Heart right ventricle (tissue), 16 donors: ENCODE measurements around the gene PRKACG. TPM values are rescaled to one million over a fixed set of nuclear protein-coding genes. Genes with fewer than 3 reads are reported as not detected.

Experiments
- ATAC-seq, 8 donors: fragments of 200-7000 bp; cut with Tn5 transposase; one replicate each; pipeline ENCODE4 v1.9.1; 2020; ENCODE audit warnings: mild to moderate bottlenecking in 8 of 8, moderate library complexity in 8 of 8, moderate number of reproducible peaks in 1 of 8
- DNase-seq, 2 donors: peaks; one replicate each; pipeline ENCODE4 v3.0.0-alpha.2; 2020
- H3K27ac ChIP-seq, 10 donors: fragments of 200-600 bp; sonication (generic) in 2 of 10; one replicate each; pipeline versions ENCODE4 v1.5.0 to v1.8.0; 2020 to 2022; ENCODE audit warnings: mild to moderate bottlenecking in 3 of 10
- H3K27me3 ChIP-seq, 7 donors: fragments of 200-600 bp; one replicate each; pipeline ENCODE4 v1.8.0; 2021 to 2022; ENCODE audit warnings: mild to moderate bottlenecking in 2 of 7
- H3K36me3 ChIP-seq, 9 donors: fragments of 200-600 bp; sonication (generic) in 1 of 9; one replicate each; pipeline versions ENCODE4 v1.5.0 to v1.8.0; 2020 to 2022; ENCODE audit warnings: mild to moderate bottlenecking in 2 of 9
- H3K4me1 ChIP-seq, 9 donors: fragments of 200-600 bp; sonication (generic) in 1 of 9; one replicate each; pipeline versions ENCODE4 v1.5.0 to v1.8.0; 2020 to 2022; ENCODE audit warnings: mild to moderate bottlenecking in 4 of 9
- H3K4me3 ChIP-seq, 10 donors: fragments of 200-600 bp; sonication (generic) in 2 of 10; one replicate each; pipeline versions ENCODE4 v1.5.0 to v1.8.0; 2020 to 2022; ENCODE audit warnings: mild to moderate bottlenecking in 7 of 10, moderate library complexity in 2 of 10
- H3K9me3 ChIP-seq, 11 donors: fragments of 200-600 bp in 10 of 11; sonication (generic) in 2 of 11; one replicate each; pipeline versions ENCODE4 v1.5.0 to v1.8.0; 2013 to 2022; ENCODE audit warnings: mild to moderate bottlenecking in 2 of 11, control low read depth in 1 of 11, moderate library complexity in 1 of 11
- CTCF ChIP-seq, 9 donors: fragments of 200-600 bp; sonication (generic) in 2 of 9; IDR thresholded peaks; one replicate each; pipeline versions ENCODE4 v1.5.0 to v1.8.0; 2021 to 2022; ENCODE audit warnings: antibody characterized with exemption in 9 of 9, mild to moderate bottlenecking in 5 of 9, moderate library complexity in 1 of 9
- WGBS, 2 donors: extraction: QIAGEN DNeasy Blood & Tissue Kit; methylation state at CpG; one replicate each; pipeline ENCODE4 v1.1.7; 2013; ENCODE audit warnings: inconsistent platforms in 1 of 2; 5-methylcytosine and 5-hydroxymethylcytosine counted together
- intact Hi-C, 10 donors: fragments of 100-400 bp; cut with DNase I; formaldehyde crosslinking; loops; one replicate each; pipeline versions ENCODE4 v1.11.1 to v1.14.2; 2022
- polyA plus RNA-seq, 2 donors: library from polyadenylated mRNA; stranded (reverse); fragments of 200-250 nt; gene quantifications; one replicate each; pipeline ENCODE4 v1.2.3, GENCODE V29; 2013
- total RNA-seq, 10 donors: library from RNA; stranded (reverse); fragmentation: NEBNext Ultra II Directional in 3 of 10; extraction: Animal tissue kit (Norgen Biotek cat#: 25700) in 3 of 10; gene quantifications; one replicate each; pipeline versions ENCODE4 v1.2.1 to v1.2.4, GENCODE V29; 2021 to 2023
- donor health status: Arrhythmogenic right ventricular cardiomyopathy.
- donor health status: ischemic (EF 13 %, LVEDD 7.1; RV severe dilation, severe dysfunction).
- donor health status: healthy with polysubstance abuse.
- donor health status: DM: no; HTN: yes; CAD: no.
- donor health status: DM: no; HTN: no; CAD: no.
- donor health status: ischemic (EF 25% LVEDD 6.9; RV normal size, moderate dysfunction).
- donor health status: ischemic (EF 25% LVEDD 5.7; RV mildly dilated, moderate dysfunction).
- donor health status: healthy.
- donor health status: DM: yes; HTN: yes; CAD: no.
- donor health status: Ischemic cardiomyopathy.
- donor health status: ischemic (EF 35%, LVEDD 5.7; RV mildly dilated, moderate dysfunction).
- donor health status: nonischemic (EF 11% LVEDD 7.7; RV severe dilation, severe dysfunction).
- donor health status: DM: yes; HTN: yes; CAD: no.
- donor health status: PGD.
- donor health status: ischemic (EF 29% LVEDD 5.4; RV normal size, mild dysfunction).
- donor health status: nonischemic (EF 23%, LVEDD 6.1; RV moderate dilation, normal function).

PRKACG gene
- total and polyA plus RNA-seq, 12 donors = not detected

GRCh38 chr9:69023650-69024049 is 9.7 kb upstream of the PRKACG start:
- intact Hi-C loops = loop anchor here in 1 of 10 donors (5.0 kb wide), 1 partner anchor 441 kb away; no protein-coding TSS in a partner anchor
- WGBS, 2 donors = 65% methylated on average over 7 of the region's 7 CpGs
- no peak overlapping the region for H3K27ac ChIP-seq
- no peaks in the 10 kb centered on the region for H3K9me3 ChIP-seq
- DNase-seq (no peak), ATAC-seq (no peak)
- peaks cover 0 to 9% (median 0%) of the 10 kb centered on the region in 9 donors for H3K4me1 ChIP-seq
- peaks cover 0 to 3% (median 0%) of the 10 kb centered on the region in 7 donors for H3K27me3 ChIP-seq
- TF ChIP-seq CTCF (IDR thresholded peaks at IDR 0.05) = no peak
- H3K36me3 ChIP-seq = no peaks in the 10 kb centered on the region
- no peak overlapping the region for H3K4me3 ChIP-seq

GRCh38 chr9:69020301-69021145 is 6.6 kb upstream of the PRKACG start:
- intact Hi-C loops = loop anchor here in 1 of 10 donors (5.0 kb wide), 1 partner anchor 438 kb away; no protein-coding TSS in a partner anchor
- no peaks in the 10 kb centered on the region for H3K9me3 ChIP-seq
- DNase-seq (no peak), ATAC-seq (no peak)
- peaks cover 0 to 3% (median 0%) of the 10 kb centered on the region in 7 donors for H3K27me3 ChIP-seq
- no peak overlapping the region for H3K4me3 ChIP-seq
- H3K4me1 ChIP-seq = peaks cover 0 to 9% (median 0%) of the 10 kb centered on the region in 9 donors
- no peaks in the 10 kb centered on the region for H3K36me3 ChIP-seq
- WGBS, 2 donors = 89 to 90% methylated on average over 8 of the region's 8 CpGs
- no peak for TF ChIP-seq CTCF (IDR thresholded peaks at IDR 0.05)
- no peak overlapping the region for H3K27ac ChIP-seq

- 39 to 41% methylated on average over 3 of the region's 3 CpGs for WGBS, 2 donors
- no peak for DNase-seq
- Histone ChIP-seq H3K4me3 (no peak overlapping the region), H3K36me3 (no peaks in the 10 kb centered on the region), H3K27ac (no peak overlapping the region), H3K9me3 (no peaks in the 10 kb centered on the region), H3K27me3 (peaks cover 0 to 3% (median 0%) of the 10 kb centered on the region in 7 donors), H3K4me1 (peaks cover 0 to 9% (median 0%) of the 10 kb centered on the region in 9 donors)
- no peak for ATAC-seq
- TF ChIP-seq CTCF (IDR thresholded peaks at IDR 0.05) = no peak
- intact Hi-C loops = loop anchor here in 1 of 10 donors (5.0 kb wide), 1 partner anchor 438 kb away; no protein-coding TSS in a partner anchor
These were observed 5.9 kb upstream of the PRKACG start for GRCh38 chr9:69019808-69020207.

- no peaks in the 10 kb centered on the region for H3K36me3 ChIP-seq
- no peak for TF ChIP-seq CTCF (IDR thresholded peaks at IDR 0.05)
- 72 to 75% methylated on average over 5 of the region's 5 CpGs for WGBS, 2 donors
These were observed 4.8 kb upstream of the PRKACG start for GRCh38 chr9:69018737-69019136.

More at GRCh38 chr9:69018737-69019136, 4.8 kb upstream of the PRKACG start:
- intact Hi-C loops = no loop called here
- H3K9me3 ChIP-seq = no peaks in the 10 kb centered on the region
- no peak for DNase-seq
- peaks cover 0 to 3% (median 0%) of the 10 kb centered on the region in 7 donors for H3K27me3 ChIP-seq
- no peak overlapping the region for H3K27ac ChIP-seq
- ATAC-seq = no peak
- H3K4me1 ChIP-seq = peaks cover 0 to 9% (median 0%) of the 10 kb centered on the region in 9 donors
- no peak overlapping the region for H3K4me3 ChIP-seq
